DND-41 (cell line): ENCODE results near the gene GNAZ.

Experiments used
- EZH2 ChIP-seq: IDR thresholded peaks from 3 replicates; pipeline ENCODE4 v1.6.1; 2012; ENCODE audit warnings: borderline replicate concordance, low read depth, mild to moderate bottlenecking, moderate library complexity, low read length, inconsistent platforms; ENCODE audit not compliant: severe bottlenecking
- TF ChIP-seq, protein P1 (sequence below): IDR thresholded peaks from 2 replicates; pipeline ENCODE4 v1.5.1; 2012; ENCODE audit warnings: borderline replicate concordance, low read length, moderate library complexity, mild to moderate bottlenecking; ENCODE audit not compliant: poor library complexity, severe bottlenecking; ENCODE audit errors: extremely low read depth

DNA sequence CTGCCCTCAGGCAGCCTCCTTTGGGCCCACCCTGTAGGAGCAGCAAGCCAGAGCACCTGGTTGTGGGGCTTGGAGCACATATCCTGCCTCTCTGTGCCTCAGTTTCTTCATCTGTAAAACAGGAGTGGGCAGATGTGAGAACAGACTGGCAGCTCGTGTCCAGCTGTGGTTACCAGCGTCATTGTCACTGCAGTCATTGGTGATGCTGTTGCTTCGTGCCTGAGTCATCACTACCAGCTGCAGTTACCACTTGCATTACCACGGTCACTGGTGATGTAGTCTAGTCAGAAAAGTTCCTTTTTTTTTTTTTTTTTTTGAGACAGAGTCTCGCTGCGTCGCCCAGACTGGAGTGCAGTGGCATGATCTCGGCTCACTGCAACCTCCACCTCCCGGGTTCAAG is 51.1 kb downstream of the GNAZ start:
- TF ChIP-seq EZH2 = no peak
- TF ChIP-seq, protein P1, sequence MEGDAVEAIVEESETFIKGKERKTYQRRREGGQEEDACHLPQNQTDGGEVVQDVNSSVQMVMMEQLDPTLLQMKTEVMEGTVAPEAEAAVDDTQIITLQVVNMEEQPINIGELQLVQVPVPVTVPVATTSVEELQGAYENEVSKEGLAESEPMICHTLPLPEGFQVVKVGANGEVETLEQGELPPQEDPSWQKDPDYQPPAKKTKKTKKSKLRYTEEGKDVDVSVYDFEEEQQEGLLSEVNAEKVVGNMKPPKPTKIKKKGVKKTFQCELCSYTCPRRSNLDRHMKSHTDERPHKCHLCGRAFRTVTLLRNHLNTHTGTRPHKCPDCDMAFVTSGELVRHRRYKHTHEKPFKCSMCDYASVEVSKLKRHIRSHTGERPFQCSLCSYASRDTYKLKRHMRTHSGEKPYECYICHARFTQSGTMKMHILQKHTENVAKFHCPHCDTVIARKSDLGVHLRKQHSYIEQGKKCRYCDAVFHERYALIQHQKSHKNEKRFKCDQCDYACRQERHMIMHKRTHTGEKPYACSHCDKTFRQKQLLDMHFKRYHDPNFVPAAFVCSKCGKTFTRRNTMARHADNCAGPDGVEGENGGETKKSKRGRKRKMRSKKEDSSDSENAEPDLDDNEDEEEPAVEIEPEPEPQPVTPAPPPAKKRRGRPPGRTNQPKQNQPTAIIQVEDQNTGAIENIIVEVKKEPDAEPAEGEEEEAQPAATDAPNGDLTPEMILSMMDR = no peak
